GM19397 (cell line): ENCODE data around the gene FBXW5.

ENCODE experiments used
- ATAC-seq: cut with Tn5 transposase; IDR thresholded peaks from one replicate; pipeline ENCODE4 v1.9.1; 2021; ENCODE audit warnings: mild to moderate bottlenecking, moderate library complexity; ENCODE audit not compliant: unreplicated experiment

The FBXW5 gene

GRCh38 chr9:136978073-136978864, 33.7 kb upstream of the FBXW5 start:
- no peak for ATAC-seq

- no peak for ATAC-seq
Observed at GRCh38 chr9:136977649-136978072, 33.1 kb upstream of the FBXW5 start.

GRCh38 chr9:136977223-136977622, 32.7 kb upstream of the FBXW5 start, which contains the start of gene PTGDS:
Gene PTGDS (plus strand): TSS chr9:136977504. CDS start chr9:136977579, 75 bp downstream.
- ATAC-seq = no peak

GRCh38 chr9:136975644-136976043, 31.1 kb upstream of the FBXW5 start:
- ATAC-seq = no peak

GRCh38 chr9:136974817-136975535, 30.4 kb upstream of the FBXW5 start:
- no peak for ATAC-seq

- no peak for ATAC-seq
Observed at GRCh38 chr9:136973618-136974617, 29.4 kb upstream of the FBXW5 start.

GRCh38 chr9:136972743-136973142, 28.2 kb upstream of the FBXW5 start:
- no peak for ATAC-seq

GRCh38 chr9:136972335-136972734, 27.8 kb upstream of the FBXW5 start:
- no peak for ATAC-seq

- ATAC-seq = no peak
Observed at GRCh38 chr9:136971746-136972145, 27.2 kb upstream of the FBXW5 start.

GRCh38 chr9:136970361-136970760, 25.8 kb upstream of the FBXW5 start:
- no peak for ATAC-seq

- no peak for ATAC-seq
Observed at GRCh38 chr9:136969774-136970173, 25.2 kb upstream of the FBXW5 start.

GRCh38 chr9:136969150-136969549, 24.6 kb upstream of the FBXW5 start:
- no peak for ATAC-seq

- ATAC-seq = no peak
Observed at GRCh38 chr9:136968333-136969127, 24.0 kb upstream of the FBXW5 start.

GRCh38 chr9:136965771-136966484, 21.4 kb upstream of the FBXW5 start:
- ATAC-seq = no peak

- no peak for ATAC-seq
Observed at GRCh38 chr9:136964833-136965422, 20.4 kb upstream of the FBXW5 start.

GRCh38 chr9:136964171-136964689, 19.7 kb upstream of the FBXW5 start:
- ATAC-seq = no peak

- no peak for ATAC-seq
Observed at GRCh38 chr9:136963751-136964150, 19.2 kb upstream of the FBXW5 start.

- ATAC-seq = no peak
Observed at GRCh38 chr9:136963341-136963740, 18.8 kb upstream of the FBXW5 start.

- ATAC-seq = no peak
Observed at GRCh38 chr9:136962701-136963248, 18.2 kb upstream of the FBXW5 start.
